GM21723 (cell line): Measurements from ENCODE around the gene SLF2.

Experiments used
- ATAC-seq: cut with Tn5 transposase; IDR thresholded peaks from one replicate; pipeline ENCODE4 v1.9.1; 2021; ENCODE audit warnings: mild to moderate bottlenecking, moderate library complexity; ENCODE audit not compliant: unreplicated experiment

SLF2 gene

GRCh38 chr10:100997360-100998182 lies 84.8 kb downstream of the SLF2 start:
- peak; percentile 39 for ATAC-seq

- ATAC-seq = peak; percentile 25
These were observed 85.6 kb downstream of the SLF2 start for GRCh38 chr10:100998183-100998990.

- peak; percentile 48 for ATAC-seq
These were observed 86.4 kb downstream of the SLF2 start for GRCh38 chr10:100998991-100999741.

DNA sequence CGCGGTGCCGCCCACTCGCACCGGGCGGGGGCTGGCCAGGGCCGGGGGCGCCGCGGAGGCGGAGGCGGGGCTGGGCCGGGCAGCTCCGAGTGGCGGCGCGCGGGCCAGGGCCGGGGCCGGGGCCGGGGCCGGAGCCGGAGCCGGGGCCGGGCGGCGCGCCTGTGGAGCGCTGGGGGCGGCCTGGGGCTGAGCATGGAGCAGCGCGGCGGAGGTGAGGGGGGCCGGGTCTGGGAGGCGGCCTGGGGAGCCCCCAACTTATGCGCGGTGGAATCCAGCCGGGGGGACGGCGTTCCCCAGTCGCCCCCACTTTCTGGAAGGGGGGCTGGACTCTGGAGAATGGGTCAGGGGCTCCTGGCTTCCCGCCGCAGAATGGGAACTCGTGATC lies 87.0 kb downstream of the SLF2 start, which contains the start of gene LZTS2:
LZTS2 (plus strand) TSS at position 67 of the 385 bp plus-strand sequence. CDS start 2,731 bp downstream, outside the sequence.
- no peak for ATAC-seq

DNA sequence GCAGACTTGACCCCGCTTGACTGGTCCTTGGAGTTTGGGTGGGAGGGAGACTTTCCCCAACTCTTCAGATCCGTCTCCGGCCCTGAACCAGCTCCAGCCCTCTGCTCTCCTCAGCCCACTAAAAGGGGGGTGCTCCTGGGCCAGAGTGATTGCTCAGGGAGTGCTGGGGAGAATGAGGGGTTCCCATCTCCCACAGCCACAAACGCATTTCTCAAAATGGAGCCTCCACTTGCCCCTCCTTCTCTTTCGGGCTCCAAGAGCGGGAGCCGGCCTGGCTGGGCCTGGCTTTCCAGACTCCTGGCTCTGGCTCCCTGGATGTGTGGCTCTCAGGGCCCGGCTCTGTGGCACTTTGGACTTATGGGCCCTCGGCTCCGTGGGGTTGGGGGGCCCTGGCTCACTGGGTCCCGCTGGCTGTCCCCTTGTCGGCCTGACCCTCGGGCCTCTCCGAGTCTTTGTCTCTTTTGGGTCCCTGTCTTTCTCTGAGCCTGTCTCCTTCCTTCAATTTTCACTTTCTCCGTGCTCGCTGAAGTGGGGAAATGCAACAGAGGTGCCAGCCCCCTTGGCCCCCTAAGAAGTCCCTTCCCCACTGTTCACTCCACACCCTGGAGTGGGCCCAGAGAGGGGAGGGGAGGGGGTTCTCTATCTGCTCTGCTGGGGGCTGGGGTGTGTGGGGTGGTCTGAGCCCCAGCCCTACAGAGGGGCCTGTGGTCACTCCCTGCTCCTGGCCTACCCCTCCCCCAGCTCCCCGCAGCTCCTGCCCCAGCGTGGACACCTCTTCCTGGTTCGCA lies 87.6 kb downstream of the SLF2 start:
- no peak for ATAC-seq

DNA sequence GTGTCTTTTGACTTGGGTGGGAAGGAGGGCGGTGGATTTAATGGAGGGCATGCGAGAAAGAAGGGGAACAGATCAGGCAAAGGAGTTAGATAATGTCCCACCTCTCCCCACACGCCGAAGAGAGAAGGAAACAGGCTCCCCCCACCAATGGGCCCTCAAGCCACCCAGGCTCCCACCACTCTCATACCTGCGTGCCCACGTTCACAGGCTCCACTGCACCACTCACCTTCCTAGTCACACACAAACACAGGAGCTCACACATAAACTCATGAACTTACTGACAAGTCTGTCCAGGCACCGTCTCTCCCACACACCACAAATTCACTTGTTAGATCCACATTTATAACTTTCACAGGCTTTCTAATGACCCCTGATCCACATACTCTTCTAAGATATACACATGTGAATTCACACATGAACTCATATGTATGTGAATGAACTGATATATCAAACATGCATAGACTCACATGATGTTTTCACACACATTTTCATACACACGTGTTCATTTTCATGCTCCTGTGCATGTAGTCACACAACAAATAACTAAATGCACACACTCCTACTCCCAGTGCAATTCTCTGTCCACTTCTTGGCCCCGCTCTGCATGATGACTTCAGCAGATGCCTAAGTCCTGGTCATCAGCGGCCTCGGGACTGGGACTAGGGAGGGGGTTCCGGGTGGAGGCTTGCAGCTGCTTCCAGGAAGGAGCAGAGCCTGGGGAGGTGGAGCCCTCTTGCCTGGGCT lies 88.3 kb downstream of the SLF2 start:
- ATAC-seq = no peak

DNA sequence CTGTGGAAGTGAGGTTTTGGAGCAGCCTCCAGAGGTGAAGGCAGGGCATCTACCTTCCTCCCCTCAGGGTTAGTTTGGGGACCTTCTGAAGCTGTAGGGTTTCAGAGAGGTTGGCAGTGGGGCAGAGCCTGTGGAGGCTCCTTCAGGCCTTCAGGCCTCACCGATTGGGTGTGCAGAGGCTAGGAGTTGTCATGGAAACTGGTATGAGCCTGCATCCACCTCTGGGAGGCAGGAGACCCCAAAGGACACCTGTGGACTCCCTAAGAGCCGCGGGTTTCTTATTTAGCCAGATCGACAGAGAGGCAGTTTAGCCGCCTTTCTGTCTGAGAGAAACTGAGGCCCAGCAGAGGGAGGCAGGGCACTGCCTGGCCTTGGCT lies 88.9 kb downstream of the SLF2 start:
- no peak for ATAC-seq

- no peak for ATAC-seq
These were observed 89.7 kb downstream of the SLF2 start for GRCh38 chr10:101002456-101002855.

DNA sequence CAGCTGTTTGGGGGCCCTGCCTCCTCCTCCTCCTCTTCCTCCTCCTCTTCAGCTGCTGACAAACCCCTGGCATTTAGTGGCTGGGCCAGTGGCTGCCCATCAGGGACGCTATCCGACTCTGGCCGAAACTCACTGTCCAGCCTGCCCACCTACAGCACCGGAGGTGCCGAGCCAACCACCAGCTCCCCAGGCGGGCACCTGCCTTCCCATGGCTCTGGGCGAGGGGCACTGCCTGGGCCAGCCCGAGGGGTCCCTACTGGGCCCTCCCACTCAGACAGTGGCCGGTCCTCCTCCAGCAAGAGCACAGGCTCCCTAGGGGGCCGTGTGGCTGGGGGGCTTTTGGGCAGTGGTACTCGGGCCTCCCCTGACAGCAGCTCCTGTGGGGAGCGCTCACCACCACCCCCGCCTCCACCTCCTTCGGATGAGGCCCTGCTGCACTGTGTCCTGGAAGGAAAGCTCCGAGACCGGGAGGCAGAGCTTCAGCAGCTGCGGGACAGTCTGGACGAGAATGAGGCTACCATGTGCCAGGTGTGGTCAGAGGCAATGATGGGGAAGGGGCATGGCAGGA lies 91.0 kb downstream of the SLF2 start:
- no peak for ATAC-seq

DNA sequence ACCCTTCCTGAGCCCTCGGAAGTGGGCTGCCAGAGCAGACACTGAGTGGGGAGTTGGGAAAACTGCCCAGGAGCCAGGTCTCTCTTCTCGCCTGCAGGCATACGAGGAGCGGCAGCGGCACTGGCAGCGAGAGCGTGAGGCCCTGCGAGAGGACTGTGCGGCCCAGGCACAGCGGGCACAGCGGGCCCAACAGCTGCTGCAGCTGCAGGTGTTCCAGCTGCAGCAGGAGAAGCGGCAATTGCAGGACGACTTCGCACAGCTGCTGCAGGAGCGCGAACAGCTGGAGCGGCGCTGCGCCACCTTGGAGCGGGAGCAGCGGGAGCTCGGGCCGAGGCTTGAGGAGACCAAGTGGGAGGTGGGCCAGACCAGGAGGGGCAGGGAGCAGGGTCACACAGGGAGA lies 92.6 kb downstream of the SLF2 start:
- ATAC-seq = no peak

- ATAC-seq = no peak
These were observed 93.3 kb downstream of the SLF2 start for GRCh38 chr10:101005869-101006567.

- no peak for ATAC-seq
These were observed 93.9 kb downstream of the SLF2 start for GRCh38 chr10:101006593-101007098.

DNA sequence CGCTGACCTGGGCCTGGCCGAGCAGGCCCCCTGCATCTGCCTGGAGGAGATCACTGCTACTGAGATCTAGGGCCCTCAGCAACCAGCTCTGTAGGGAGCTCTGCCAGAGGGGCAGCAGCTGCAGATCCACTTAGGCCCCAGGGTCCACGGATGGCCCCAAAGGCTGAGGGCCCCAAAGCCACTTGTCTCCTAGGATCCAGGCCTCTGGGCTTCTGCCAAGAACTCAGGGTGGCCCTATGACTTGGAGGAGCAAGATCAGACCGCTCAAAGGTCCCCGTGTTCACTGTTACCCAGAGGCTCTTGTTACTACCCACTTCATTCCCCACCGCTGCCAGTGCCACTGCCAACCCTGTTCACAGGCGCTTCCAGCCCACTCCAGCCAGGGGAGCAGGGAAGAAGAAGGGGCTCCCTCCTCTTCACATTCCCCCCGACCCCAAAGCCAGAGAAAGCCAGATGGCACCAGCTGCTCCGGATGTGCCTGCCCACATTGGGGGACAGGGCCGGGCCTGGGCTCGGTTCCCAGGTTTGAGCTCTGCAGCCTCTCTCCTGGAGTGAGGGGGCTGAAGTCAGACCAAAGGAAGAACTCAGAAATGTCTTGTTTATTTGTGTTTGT lies 94.4 kb downstream of the SLF2 start:
- no peak for ATAC-seq

GRCh38 chr10:101007915-101008822 lies 95.4 kb downstream of the SLF2 start:
- no peak for ATAC-seq

- ATAC-seq = no peak
These were observed 96.2 kb downstream of the SLF2 start for GRCh38 chr10:101008823-101009423.

DNA sequence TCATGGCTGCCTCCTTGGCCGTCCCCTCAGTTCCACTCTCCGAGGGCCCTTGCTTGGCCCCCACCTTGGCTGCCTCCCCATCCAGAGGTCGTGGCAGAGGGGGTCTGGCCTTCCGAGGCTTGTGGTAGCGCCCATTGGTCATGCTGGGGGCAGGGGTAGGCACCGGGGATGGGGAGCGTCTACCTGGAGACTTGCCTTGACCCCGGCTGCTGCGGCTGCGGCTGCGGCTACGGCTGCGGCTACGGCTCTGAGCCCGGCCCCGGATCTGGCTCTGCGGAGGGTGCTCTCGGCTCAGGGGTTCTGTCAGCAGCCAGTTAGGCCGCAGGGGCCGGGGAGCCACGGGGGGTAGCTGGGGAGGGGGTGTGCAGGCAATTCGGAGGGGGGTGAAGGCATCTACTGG lies 97.6 kb downstream of the SLF2 start:
- no peak for ATAC-seq
